Tibial nerve (tissue), 4 donors: ENCODE results near the gene FLNC.

ENCODE experiments used
- EP300 ChIP-seq, 2 donors: sonication (generic); formaldehyde crosslinking; IDR thresholded peaks; one replicate each; pipeline ENCODE4 v1.6.1; 2017; ENCODE audit warnings: antibody characterized with exemption in 2 of 2, mild to moderate bottlenecking in 1 of 2
- TF ChIP-seq, protein P1 (sequence below), 5 experiments: fragments of 200-600 bp in 3 of 5; fragments of 450-650 bp in 2 of 5; sonication (generic) in 3 of 5; IDR thresholded peaks; one replicate each; pipeline ENCODE4 v1.5.1; 2016 to 2019; ENCODE audit warnings: antibody characterized with exemption in 5 of 5, mild to moderate bottlenecking in 3 of 5, moderate library complexity in 2 of 5

DNA sequence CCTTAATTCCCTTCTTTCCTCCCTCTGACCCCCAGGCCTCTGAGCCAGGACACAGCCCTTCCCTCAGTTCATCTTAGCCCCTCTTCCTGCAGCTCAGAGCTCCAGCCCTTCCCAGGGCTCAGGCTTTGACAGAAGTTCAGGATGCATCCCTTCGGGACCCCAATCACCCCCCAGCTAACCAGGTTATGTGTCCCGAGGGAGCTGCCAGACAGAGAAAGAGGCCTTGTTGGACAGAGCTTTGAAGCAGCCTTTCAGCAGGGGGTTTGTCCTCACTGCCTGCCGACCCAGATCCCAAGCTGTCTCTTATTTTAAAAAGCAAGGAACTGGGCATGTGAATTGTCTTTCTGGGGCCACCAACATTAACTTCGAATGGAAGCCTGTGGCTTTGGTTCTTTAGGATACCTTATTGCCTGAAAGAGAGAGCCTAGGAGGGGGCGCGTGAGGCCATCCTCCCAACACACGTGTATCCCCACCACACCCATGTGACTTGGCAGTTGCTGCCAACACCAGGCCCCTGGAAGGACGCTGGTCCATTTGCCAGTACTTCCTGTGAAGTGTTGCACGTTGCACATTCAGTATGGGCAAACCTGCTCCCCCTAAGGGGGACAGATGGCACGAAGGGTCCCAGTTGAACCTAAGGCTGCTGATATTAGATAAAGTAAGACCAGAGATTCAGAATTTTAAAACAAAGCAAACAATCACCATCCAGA is 37.6 kb upstream of the FLNC start:
- TF ChIP-seq, protein P1, sequence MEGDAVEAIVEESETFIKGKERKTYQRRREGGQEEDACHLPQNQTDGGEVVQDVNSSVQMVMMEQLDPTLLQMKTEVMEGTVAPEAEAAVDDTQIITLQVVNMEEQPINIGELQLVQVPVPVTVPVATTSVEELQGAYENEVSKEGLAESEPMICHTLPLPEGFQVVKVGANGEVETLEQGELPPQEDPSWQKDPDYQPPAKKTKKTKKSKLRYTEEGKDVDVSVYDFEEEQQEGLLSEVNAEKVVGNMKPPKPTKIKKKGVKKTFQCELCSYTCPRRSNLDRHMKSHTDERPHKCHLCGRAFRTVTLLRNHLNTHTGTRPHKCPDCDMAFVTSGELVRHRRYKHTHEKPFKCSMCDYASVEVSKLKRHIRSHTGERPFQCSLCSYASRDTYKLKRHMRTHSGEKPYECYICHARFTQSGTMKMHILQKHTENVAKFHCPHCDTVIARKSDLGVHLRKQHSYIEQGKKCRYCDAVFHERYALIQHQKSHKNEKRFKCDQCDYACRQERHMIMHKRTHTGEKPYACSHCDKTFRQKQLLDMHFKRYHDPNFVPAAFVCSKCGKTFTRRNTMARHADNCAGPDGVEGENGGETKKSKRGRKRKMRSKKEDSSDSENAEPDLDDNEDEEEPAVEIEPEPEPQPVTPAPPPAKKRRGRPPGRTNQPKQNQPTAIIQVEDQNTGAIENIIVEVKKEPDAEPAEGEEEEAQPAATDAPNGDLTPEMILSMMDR (IDR thresholded peaks at IDR 0.05): no peak
- TF ChIP-seq EP300 (IDR thresholded peaks at IDR 0.05): no peak
